AG04450 (cell line): ENCODE results near the gene PI4KA. TPM values are rescaled to one million over a fixed set of nuclear protein-coding genes. Genes with fewer than 3 reads are reported as not detected.
"Not testable (repeated sequence)": the region's sequence is repeated elsewhere in the genome, so short reads cannot be mapped to it uniquely, and the experiment has no call there.

Source experiments
- CTCF ChIA-PET: fragments of 300-600, 350-600 bp; formaldehyde crosslinking; extraction: SDS; loops from one replicate; lab custom pipeline; 2022; ENCODE audit warnings: antibody characterized with exemption, inconsistent platforms; lab: Charles Lee
- POLR2A ChIA-PET: fragments of 350-600 bp; formaldehyde crosslinking; extraction: SDS; loops from one replicate; lab custom pipeline; 2021; ENCODE audit warnings: antibody characterized with exemption, inconsistent platforms; lab: Yijun Ruan, JAX
- DNase-seq: peaks from one replicate; pipeline ENCODE4 v3.0.0-alpha.2; 2011; ENCODE audit warnings: low read depth, low spot score
- H3K27ac ChIP-seq: one replicate; pipeline ENCODE4 v1.5.1; 2012; ENCODE audit warnings: low read depth, low read length, control low read depth
- H3K27me3 ChIP-seq: one replicate; pipeline ENCODE4 v1.6.0; 2012; ENCODE audit warnings: low read length; ENCODE audit not compliant: control insufficient read depth, insufficient read depth
- H3K4me3 ChIP-seq: 2 replicates; pipeline ENCODE4 v1.5.1; 2011; ENCODE audit warnings: mild to moderate bottlenecking, low read depth, low read length, control low read depth
- H3K9me3 ChIP-seq: 2 replicates; pipeline ENCODE4 v1.5.1; 2012; ENCODE audit warnings: low read length; ENCODE audit not compliant: control insufficient read depth, insufficient read depth
- polyA plus RNA-seq: library from polyadenylated mRNA; depleted of rRNA; stranded (reverse); fragments of >200 nt; gene quantifications from 2 replicates; pipeline ENCODE4 v1.2.3, GENCODE V29; 2011
- TF ChIP-seq, protein P1 (sequence below): IDR thresholded peaks from 2 replicates; pipeline ENCODE4 v1.5.1; 2011; ENCODE audit warnings: low read depth, low read length, control low read depth, inconsistent platforms

The PI4KA gene
- polyA plus RNA-seq, 1 experiment: 27.5 TPM

GRCh38 chr22:20721409-20722218, 137.0 kb downstream of the PI4KA start:
- CTCF ChIA-PET: no interaction called here
- TF ChIP-seq, protein P1, sequence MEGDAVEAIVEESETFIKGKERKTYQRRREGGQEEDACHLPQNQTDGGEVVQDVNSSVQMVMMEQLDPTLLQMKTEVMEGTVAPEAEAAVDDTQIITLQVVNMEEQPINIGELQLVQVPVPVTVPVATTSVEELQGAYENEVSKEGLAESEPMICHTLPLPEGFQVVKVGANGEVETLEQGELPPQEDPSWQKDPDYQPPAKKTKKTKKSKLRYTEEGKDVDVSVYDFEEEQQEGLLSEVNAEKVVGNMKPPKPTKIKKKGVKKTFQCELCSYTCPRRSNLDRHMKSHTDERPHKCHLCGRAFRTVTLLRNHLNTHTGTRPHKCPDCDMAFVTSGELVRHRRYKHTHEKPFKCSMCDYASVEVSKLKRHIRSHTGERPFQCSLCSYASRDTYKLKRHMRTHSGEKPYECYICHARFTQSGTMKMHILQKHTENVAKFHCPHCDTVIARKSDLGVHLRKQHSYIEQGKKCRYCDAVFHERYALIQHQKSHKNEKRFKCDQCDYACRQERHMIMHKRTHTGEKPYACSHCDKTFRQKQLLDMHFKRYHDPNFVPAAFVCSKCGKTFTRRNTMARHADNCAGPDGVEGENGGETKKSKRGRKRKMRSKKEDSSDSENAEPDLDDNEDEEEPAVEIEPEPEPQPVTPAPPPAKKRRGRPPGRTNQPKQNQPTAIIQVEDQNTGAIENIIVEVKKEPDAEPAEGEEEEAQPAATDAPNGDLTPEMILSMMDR: no peak
- H3K27me3 ChIP-seq: no peaks in the 10 kb centered on the region
- no peaks in the 10 kb centered on the region for H3K9me3 ChIP-seq
- DNase-seq: no peak
- POLR2A ChIA-PET: no interaction called here
- H3K4me3 ChIP-seq: no peak overlapping the region
- no peak overlapping the region for H3K27ac ChIP-seq

DNA sequence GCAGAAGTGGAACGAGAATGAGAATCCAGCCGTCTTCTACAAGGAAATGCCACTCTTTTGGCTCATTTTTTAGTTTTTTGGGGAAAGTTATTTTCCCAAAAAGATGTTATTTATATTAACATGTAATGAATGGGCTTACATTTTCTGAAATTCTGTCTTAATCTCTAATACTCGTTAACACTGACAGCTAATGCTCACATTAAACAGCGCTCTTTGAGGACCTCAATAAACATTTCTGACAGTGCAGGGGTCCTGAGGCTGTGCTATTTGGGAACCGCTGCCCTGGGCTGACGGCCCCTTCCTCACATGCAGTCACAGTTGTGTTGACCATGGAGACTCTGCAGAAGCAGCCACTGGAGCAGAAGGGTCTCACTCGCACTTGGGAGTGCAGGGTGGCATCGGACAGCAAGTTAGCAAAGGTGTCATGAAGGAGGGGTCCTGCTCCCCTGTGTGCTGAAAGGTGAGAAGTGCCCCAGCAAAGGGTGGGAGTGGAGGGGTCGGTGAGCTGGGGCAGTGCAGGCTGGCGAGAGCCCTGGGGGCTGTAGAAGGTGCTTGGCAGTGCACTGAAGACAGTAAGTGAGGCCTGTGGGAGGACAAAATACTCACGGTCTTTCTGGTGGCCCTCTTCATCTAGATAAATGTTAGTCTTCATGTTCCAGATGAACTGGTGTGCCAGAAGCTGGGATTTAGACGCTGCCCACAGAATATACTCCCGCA, 137.8 kb downstream of the PI4KA start:
- CTCF ChIA-PET: interaction anchor here (0.6 kb wide), 1 partner anchor 244 kb away, joined by 4 read pairs; no protein-coding TSS in a partner anchor
- DNase-seq: no peak
- Histone ChIP-seq H3K27me3 (no peaks in the 10 kb centered on the region), H3K4me3 (no peak overlapping the region), H3K9me3 (no peaks in the 10 kb centered on the region), H3K27ac (no peak overlapping the region)
- POLR2A ChIA-PET: no interaction called here
- TF ChIP-seq, protein P1: no peak

GRCh38 chr22:20718727-20719126, 139.9 kb downstream of the PI4KA start:
- H3K9me3 ChIP-seq, H3K27me3 ChIP-seq, H3K27ac ChIP-seq, CTCF ChIA-PET, DNase-seq, POLR2A ChIA-PET, H3K4me3 ChIP-seq: not testable (repeated sequence)

DNA sequence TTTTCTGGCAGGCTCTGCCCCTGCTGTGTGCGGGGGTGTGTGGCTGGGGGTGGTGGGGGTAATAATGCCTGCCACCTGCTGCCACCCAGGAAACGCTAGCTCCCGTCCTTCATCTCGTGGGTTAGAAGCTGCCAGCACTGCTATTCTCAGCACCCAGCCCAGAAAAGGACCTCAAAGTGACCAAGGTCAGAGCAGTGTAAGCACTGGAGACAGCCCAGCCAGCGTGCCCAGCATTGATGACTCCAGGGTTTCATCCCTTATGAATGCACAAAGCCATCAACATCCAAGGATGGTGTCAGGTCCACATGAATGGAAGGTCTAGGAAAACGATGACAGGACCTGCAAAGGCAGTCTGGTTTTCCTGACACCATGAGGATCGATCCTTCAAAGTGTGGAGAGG, 140.6 kb downstream of the PI4KA start:
- POLR2A ChIA-PET, H3K9me3 ChIP-seq, H3K27ac ChIP-seq, H3K4me3 ChIP-seq, DNase-seq, CTCF ChIA-PET, H3K27me3 ChIP-seq: not testable (repeated sequence)

DNA sequence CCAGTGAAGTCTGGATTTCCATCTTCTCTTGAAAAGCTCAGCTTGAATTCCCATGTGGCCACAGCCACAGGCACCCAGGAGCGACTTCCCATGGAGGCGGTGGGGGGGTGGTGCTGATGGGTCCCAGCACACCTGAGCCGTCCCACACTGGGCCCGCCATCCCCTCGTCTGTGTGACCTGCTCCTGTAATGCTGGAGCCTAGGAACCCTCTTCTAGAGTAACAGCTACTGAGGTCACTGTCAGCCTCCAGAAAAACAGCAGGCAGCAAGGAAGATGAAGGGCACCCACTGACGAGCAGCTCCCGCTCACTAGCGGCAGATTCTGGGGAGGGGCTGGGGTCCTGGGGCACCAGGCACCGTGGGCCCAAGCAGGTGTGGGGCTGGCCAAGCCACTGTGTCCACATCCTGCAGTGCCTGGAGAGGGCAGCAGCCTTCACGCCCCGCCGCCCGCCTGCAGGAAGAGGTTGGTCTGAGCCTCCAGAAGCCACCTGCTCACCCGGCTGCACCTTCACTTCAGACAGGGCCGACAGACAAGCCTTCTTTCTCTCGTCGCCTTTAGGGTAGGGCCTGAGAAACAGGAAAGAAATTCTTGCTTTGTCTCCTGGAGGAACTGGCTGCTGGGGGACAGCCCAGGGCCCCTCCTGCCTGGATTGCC, 141.3 kb downstream of the PI4KA start:
- CTCF ChIA-PET, DNase-seq, H3K4me3 ChIP-seq, H3K9me3 ChIP-seq, H3K27me3 ChIP-seq, H3K27ac ChIP-seq, POLR2A ChIA-PET: not testable (repeated sequence)

DNA sequence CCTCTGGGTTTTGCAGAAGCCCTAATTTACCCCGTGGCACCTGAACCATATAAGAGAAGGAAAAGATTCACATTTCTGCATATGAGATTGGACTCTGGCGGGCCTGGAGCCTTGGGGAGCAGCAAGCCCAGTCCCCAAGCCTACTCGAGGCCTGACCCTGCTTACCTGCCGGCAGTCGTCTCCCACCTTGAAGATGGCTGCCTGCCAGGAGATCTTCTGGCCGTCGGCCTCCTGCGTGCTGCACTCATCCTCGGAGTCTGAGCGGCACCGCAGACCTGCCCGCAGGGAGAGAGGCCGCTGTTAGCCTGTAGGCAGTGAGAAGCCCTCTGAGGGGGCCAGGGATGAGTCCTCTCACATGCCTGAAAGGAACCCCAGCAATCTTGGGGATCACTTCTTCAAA, 145.5 kb downstream of the PI4KA start:
- H3K4me3 ChIP-seq, POLR2A ChIA-PET, CTCF ChIA-PET, H3K27me3 ChIP-seq, H3K9me3 ChIP-seq, DNase-seq, H3K27ac ChIP-seq: not testable (repeated sequence)

DNA sequence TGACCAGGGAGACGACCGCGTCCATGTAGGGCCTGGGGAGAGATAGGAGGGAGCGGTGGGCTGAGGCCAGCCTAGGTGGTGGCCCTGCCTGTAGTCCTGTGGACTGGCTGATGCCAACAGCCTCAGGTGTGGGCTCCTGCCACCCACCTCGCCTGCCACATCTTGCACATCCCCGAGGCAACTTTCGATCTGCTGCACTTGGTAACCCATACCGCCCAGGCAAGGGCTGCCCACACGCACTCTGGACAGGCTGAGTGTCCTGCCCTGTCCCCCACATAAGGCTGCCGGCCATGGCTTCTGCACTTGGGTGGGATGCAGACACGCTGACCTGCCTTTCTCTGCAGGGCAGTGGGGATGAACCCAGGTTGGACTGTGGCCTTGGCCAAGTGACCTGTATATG, 148.6 kb downstream of the PI4KA start:
- CTCF ChIA-PET, H3K9me3 ChIP-seq, H3K27me3 ChIP-seq, H3K27ac ChIP-seq, POLR2A ChIA-PET, H3K4me3 ChIP-seq, DNase-seq: not testable (repeated sequence)

- H3K27me3 ChIP-seq, H3K27ac ChIP-seq, DNase-seq, CTCF ChIA-PET, H3K9me3 ChIP-seq, H3K4me3 ChIP-seq, POLR2A ChIA-PET: not testable (repeated sequence)
These were observed 151.0 kb downstream of the PI4KA start for GRCh38 chr22:20707549-20708118.

GRCh38 chr22:20703816-20704609, 154.6 kb downstream of the PI4KA start:
- H3K27me3 ChIP-seq, POLR2A ChIA-PET, DNase-seq, H3K27ac ChIP-seq, H3K9me3 ChIP-seq: not testable (repeated sequence)
- CTCF ChIA-PET: interaction anchor here (1.0 kb wide), 1 partner anchor 80 kb away, joined by 3 read pairs; no protein-coding TSS in a partner anchor
- H3K4me3 ChIP-seq: 0 out of 2 replicates have a peak overlapping the region, but pooled peaks have one; percentile 13
